ENCODE measurements around the gene SERPINB6.

The SERPINB6 gene

GRCh38 chr6:2998998-2999617, 27.7 kb upstream of the SERPINB6 start:
- no peak for DNase-seq

- DNase-seq: peak; percentile 88
These were observed 27.1 kb upstream of the SERPINB6 start for GRCh38 chr6:2998249-2998997.

GRCh38 chr6:2993755-2994317, 22.5 kb upstream of the SERPINB6 start:
- peak; percentile 28 for DNase-seq

DNA sequence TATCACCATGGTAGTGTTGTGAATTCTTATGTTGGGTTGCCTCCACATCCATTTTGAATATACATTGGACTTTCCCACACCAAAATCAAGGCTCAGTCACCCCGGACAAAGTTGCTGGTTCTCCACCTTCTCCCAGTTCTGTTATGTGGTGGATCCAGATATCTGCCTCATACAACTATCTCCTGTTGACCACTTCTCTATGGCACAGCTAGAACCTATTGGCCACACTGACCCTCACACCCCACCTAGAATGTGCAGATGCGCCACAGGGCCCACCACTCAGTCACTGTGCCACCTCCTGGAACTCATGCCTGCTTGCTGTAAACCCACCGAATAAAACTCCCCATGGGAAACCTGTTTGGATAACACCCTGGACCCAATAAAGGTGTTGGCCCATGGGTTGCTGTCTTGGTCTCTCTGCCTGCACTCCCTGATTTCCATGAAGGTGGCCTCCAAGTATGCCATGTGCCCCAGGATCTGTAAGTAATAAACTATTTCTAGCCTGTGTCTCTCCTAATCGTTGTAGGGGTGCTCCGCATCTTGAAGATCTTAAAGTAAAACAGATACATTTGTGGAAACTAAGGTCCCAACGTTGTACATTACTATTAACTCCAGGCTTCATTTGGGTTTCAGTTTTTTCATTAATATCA, 21.1 kb upstream of the SERPINB6 start:
- peak; percentile 49 for DNase-seq

DNA sequence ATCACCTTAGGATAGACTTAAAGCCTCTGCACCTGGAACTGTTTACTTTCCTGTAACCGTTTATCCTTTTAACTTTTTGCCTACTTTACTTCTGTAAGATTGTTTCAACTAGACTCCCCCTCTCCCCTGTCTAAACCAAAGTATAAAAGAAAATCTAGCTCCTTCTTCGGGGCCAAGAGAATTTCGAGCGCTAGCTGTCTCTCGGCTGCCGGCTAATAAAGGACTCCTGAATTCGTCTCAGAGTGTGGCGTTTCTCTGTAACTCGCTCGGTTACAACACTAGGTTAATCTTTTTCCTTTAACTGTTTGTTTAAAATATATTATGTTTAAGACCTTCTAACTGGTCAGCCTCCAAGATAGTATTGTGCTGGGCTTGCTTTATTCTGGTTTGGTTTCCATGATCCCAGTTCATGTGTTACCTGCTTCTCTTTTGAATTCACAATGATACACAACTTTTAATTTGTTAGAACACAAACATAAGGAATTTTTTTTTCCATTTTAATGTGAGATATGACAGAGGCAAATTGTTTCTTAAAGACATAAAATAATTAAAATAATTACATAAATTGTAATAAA, 19.7 kb upstream of the SERPINB6 start:
- peak; percentile 41 for DNase-seq

GRCh38 chr6:2990248-2990931, 19.0 kb upstream of the SERPINB6 start:
- peak; percentile 65 for DNase-seq

- peak; percentile 87 for DNase-seq
These were observed 18.2 kb upstream of the SERPINB6 start for GRCh38 chr6:2989332-2990247.

GRCh38 chr6:2988426-2989331, 17.3 kb upstream of the SERPINB6 start:
- DNase-seq: peak; percentile 90

DNA sequence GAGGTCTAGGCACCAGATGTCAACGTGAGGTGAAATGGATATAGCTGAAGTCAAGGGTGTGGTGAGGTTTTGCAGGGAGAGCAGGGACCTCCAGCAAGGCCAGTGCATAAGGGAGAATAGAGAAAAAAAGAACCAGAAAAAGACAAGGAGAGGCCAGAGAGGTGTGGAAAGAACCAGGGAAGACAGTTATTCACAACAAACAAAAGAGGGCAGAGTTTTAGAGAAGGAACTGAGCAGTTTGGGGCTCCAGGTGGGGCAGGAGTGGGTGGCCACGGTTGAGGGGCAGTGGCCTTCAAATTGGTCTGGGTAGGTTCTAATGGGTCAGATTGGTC, 16.7 kb upstream of the SERPINB6 start:
- DNase-seq: no peak

- DNase-seq: no peak
These were observed 15.4 kb upstream of the SERPINB6 start for GRCh38 chr6:2986722-2987221.

DNA sequence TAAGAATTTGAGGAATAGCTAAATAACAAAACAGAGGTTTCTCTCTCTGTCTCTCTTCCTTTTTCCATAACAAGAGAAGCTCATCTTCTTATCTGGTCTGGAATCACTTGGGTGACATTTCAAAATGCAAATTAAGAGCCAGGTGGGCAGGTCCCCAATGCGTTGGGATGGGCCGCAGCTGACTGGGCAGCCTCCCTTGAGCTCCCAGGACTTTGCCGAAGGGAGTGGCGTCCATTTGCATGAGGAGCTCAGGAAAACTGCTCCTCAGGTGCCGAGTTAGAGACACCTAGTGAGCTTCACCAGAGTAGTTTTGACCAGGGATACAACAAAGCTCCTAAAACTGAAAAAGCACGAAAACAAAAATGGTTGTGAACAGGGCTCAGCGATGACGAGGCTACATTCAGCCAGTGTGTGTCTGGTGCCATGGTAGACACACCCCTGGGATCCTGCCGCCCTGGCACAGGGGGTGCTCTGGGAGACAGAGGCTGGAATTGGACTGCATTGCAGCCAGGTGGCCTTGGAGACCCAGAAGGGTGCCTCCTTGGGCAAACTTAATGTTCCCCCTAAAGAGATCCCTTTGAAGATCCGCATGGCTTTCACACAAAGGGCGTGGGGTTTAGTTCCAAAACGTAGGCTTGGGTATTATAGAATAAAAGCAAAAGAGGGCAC, 13.5 kb upstream of the SERPINB6 start:
- DNase-seq: no peak

DNA sequence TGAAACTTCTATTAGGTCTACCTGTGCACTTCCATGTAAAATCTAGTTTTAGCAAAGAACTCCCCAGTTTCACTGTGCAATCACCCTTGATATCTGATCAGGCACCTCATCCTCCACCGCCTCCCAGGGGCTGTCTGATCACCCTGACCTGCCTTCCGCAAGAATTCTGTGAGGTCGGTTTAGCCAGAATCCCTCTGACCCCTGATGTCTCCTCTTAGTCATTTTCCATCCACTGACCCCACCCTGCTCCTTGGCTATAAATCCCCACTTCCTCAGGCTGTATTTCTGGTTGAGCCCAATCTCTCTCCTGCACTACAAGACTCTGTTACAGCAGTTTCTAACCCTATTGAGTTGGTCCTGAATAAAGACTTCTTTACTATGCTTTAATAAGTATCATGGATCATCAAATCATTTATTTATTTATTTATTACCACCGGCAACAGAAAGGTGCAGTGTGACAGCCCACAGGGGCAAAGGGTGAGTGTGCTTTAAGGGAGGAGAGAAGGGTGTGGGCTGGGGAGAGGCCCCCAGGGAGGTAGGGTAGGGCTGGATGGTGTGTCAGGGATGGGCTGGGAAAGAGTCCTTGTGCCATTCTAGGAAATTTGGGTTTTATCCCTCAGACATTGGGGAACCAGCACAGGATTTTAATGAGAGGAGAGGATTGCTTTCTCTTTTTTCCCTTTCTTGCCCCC, 11.2 kb upstream of the SERPINB6 start:
- DNase-seq: peak; percentile 40

- DNase-seq: peak; percentile 21
These were observed 9.1 kb upstream of the SERPINB6 start for GRCh38 chr6:2980465-2980855.

DNA sequence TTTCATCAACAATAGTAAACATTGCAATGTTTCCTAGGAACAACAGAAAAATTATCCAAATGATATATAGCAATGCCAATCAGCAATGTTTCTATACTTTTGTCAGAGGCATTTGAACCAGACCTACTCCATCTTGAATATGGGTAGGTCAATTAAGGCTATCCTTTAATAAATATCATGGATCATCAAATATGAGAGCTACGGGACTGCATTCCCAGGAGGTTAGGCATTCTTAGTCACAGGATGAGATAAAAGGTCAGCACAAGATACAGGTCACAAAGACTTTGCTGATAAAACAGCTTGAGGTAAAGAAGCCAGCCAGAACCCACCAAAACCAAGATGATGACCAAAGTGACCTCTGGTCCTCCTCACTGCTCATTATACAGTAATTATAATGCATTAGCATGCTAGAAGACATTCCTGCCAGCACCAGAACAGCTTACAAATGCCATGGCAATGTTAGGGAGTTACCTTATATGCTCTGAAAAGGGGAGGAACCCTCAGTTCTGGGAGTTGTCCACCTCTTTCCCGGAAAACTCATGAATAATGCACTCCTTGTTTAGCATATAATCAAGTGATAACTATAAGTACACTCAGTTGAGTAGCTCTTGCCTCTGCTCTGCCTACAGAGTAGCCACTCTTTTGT, 8.6 kb upstream of the SERPINB6 start:
- peak; percentile 15 for DNase-seq

- DNase-seq: no peak
These were observed 7.6 kb upstream of the SERPINB6 start for GRCh38 chr6:2978923-2979322.

DNA sequence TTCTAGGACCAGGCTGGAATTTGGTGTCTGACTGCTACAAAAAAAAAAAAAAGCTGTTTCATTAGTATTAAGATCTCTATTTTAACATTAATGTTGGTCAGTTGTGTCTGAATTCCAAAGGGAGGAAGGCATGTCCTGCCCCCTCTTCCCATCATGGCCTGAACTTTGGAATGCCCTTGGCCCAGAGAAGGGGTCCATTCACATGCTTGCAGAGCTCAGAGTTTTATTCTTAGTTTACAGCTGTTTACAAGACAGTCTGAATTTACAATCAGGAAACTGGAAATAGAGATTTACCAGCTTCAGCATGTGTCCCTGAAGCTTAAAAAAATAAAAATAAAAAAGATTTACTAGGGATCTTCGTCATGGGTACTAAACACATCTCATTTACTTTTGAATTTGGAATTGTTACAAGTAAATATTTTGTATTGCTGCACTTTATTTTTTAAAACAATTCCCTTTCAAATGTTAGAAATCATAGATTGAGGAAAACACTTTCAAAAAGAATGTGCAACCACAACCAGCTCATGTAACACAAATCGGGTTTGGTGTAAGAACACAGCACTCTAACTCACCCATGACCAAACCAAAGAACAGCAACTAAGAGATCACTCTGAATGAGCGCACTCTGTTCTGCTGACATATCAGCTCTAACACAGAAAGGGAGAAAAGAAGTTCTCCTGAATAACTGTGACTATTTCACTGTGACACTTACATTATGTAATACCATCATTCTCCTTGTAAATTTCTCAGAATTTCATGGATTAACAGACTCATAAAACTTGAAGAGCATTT, 6.6 kb upstream of the SERPINB6 start:
- DNase-seq: peak; percentile 19

DNA sequence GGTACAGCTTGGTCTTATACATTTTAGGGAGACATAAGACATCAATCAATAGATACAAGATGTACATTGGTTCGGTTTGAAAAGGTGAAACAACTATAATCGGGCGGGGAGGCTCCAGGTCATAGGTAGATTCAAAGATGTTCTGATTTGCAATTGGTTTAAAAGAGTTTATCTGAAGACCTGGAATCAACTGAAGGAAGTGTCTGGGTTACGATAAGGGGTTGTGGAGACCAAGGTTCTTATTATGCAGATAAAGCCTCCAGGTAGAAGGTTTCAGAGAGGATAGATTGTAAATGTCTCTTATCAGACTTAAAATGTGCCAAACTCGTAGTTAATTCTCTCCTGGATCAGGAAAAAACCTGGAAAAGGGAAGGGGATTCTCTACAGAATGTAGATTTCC, 5.9 kb upstream of the SERPINB6 start:
- peak; percentile 35 for DNase-seq

GRCh38 chr6:2976571-2977085, 5.3 kb upstream of the SERPINB6 start:
- DNase-seq: peak; percentile 48

Data from activated CD8-positive, alpha-beta memory T cell treated with anti-CD3 and anti-CD28 coated beads for 24 hours (primary cell).